HEK293T (cell line): ENCODE results near the gene PPP6R3.
"Not testable (repeated sequence)": the region's sequence is repeated elsewhere in the genome, so short reads cannot be mapped to it uniquely, and the experiment has no call there.

Experiments
- ARNT ChIP-seq: fragments of 450-650 bp; IDR thresholded peaks from 2 replicates; pipeline ENCODE4 v1.6.1; 2017; ENCODE audit warnings: mild to moderate bottlenecking
- FOXA1 ChIP-seq: fragments of 450-650 bp; IDR thresholded peaks from 2 replicates; pipeline ENCODE4 v1.6.1; 2016; ENCODE audit warnings: mild to moderate bottlenecking
- FOXK2 ChIP-seq: fragments of 450-650 bp; IDR thresholded peaks from 2 replicates; pipeline ENCODE4 v1.6.1; 2016; ENCODE audit warnings: mild to moderate bottlenecking
- FOXM1 ChIP-seq: fragments of 450-650 bp; IDR thresholded peaks from 2 replicates; pipeline ENCODE4 v1.6.1; 2017; ENCODE audit warnings: mild to moderate bottlenecking, borderline replicate concordance
- HDGF ChIP-seq: fragments of 450-650 bp; IDR thresholded peaks from 2 replicates; pipeline ENCODE4 v1.6.1; 2017; ENCODE audit warnings: antibody characterized with exemption, borderline replicate concordance
- L3MBTL2 ChIP-seq: fragments of 450-650 bp; conservative IDR thresholded peaks from 2 replicates; pipeline ENCODE4 v1.6.1; 2016; ENCODE audit warnings: mild to moderate bottlenecking
- NFRKB ChIP-seq: fragments of 450-650 bp; IDR thresholded peaks from 2 replicates; pipeline ENCODE4 v1.6.1; 2016; ENCODE audit warnings: mild to moderate bottlenecking, moderate library complexity
- SP1 ChIP-seq: fragments of 450-650 bp; IDR thresholded peaks from 2 replicates; pipeline ENCODE4 v1.6.1; 2017
- SUZ12 ChIP-seq: fragments of 450-650 bp; IDR thresholded peaks from 2 replicates; pipeline ENCODE4 v1.6.1; 2016; ENCODE audit warnings: mild to moderate bottlenecking
- TF ChIP-seq, protein P1 (sequence below): fragments of 450-650 bp; IDR thresholded peaks from 2 replicates; pipeline ENCODE4 v1.6.1; 2016

DNA sequence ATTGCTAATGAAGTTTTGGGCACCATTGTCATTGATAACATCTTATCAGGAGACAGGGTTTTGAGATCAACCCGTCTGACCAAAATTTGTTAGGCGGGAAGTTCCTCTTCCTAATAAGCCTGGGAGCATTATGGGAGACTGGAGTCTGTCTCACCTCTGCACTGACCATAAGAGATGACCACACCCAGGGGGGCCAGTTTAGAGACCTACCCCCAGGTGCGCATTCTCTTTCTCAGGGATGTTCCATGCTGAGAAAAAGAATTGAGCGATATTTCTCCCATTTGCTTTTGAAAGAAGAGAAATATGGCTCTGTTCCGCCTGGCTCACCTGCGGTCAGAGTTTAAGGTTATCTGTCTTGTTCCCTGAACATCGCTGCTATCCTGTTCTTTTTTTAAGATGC is 80.0 kb downstream of the PPP6R3 start:
- not testable (repeated sequence) for TF ChIP-seq SP1, FOXA1, ARNT, L3MBTL2, NFRKB, FOXK2, HDGF, FOXM1, SUZ12
- TF ChIP-seq, protein P1, sequence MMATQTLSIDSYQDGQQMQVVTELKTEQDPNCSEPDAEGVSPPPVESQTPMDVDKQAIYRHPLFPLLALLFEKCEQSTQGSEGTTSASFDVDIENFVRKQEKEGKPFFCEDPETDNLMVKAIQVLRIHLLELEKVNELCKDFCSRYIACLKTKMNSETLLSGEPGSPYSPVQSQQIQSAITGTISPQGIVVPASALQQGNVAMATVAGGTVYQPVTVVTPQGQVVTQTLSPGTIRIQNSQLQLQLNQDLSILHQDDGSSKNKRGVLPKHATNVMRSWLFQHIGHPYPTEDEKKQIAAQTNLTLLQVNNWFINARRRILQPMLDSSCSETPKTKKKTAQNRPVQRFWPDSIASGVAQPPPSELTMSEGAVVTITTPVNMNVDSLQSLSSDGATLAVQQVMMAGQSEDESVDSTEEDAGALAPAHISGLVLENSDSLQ = not testable (repeated sequence)
